Subcutaneous adipose tissue (tissue), 4 donors: ENCODE results near the gene GIN1. TPM values are rescaled to one million over a fixed set of nuclear protein-coding genes. Genes with fewer than 3 reads are reported as not detected.

Experiments
- CTCF ChIP-seq: fragments of 450-650 bp; IDR thresholded peaks from one replicate; pipeline ENCODE4 v1.5.1; 2016; ENCODE audit warnings: low read depth, mild to moderate bottlenecking, control low read depth, antibody characterized with exemption, moderate library complexity
- total RNA-seq, 4 donors: library from RNA; depleted of rRNA; stranded (reverse); fragments of >200 nt; gene quantifications; one replicate each; pipeline ENCODE4 v1.1.0, GENCODE V29; 2016

The GIN1 gene
- total RNA-seq, 4 donors from 2014 or later: 3.0 to 6.5 (median 4.2) TPM

- no peak for TF ChIP-seq CTCF
Measured at GRCh38 chr5:103110403-103110802, 9.5 kb downstream of the GIN1 start.

GRCh38 chr5:103109277-103109676 lies 10.7 kb downstream of the GIN1 start:
- TF ChIP-seq CTCF: no peak

- TF ChIP-seq CTCF: no peak
Measured at GRCh38 chr5:103108086-103108485, 11.9 kb downstream of the GIN1 start.

- TF ChIP-seq CTCF: no peak
Measured at GRCh38 chr5:103102234-103102633, 17.7 kb downstream of the GIN1 start.

- no peak for TF ChIP-seq CTCF
Measured at GRCh38 chr5:103101079-103101750, 18.7 kb downstream of the GIN1 start.

GRCh38 chr5:103098993-103099392 lies 20.9 kb downstream of the GIN1 start:
- no peak for TF ChIP-seq CTCF

- no peak for TF ChIP-seq CTCF
Measured at GRCh38 chr5:103094737-103095136, 25.2 kb downstream of the GIN1 start.
